ENCODE measurements around the gene PI16.

The PI16 gene

GRCh38 chr6:37013516-37014491, 59.3 kb downstream of the PI16 start:
- Histone ChIP-seq H3K9ac (ENCODE audit: insufficient read length, low read depth) (no peak overlapping the region), H3K9me3 (ENCODE audit: insufficient read depth, low read length) (no peaks in the 10 kb centered on the region), H3K4me3 (ENCODE audit: insufficient read length, low read depth) (no peak overlapping the region), H3K4me1 (ENCODE audit: insufficient read depth, insufficient read length) (peaks cover 5% of the 10 kb centered on the region), H3K36me3 (ENCODE audit: insufficient read depth, insufficient read length, low read length) (no peaks in the 10 kb centered on the region), H3K27me3 (ENCODE audit: insufficient read depth, insufficient read length) (no peaks in the 10 kb centered on the region)
- no peak for DNase-seq (ENCODE audit: low read depth, low spot score)
- TF ChIP-seq ZNF274 (IDR thresholded peaks at IDR 0.05; ENCODE audit: low read depth, low read length) (no peak), YY1 (IDR thresholded peaks at IDR 0.05; ENCODE audit: insufficient read depth, insufficient read length) (no peak), SUZ12 (IDR thresholded peaks at IDR 0.05; ENCODE audit: extremely low read depth, insufficient read depth, insufficient read length) (no peak)

All from NT2/D1 (cell line).